ENCODE data around the gene EXOSC5.
"Not testable (repeated sequence)": the region's sequence is repeated elsewhere in the genome, so short reads cannot be mapped to it uniquely, and the experiment has no call there.

The EXOSC5 gene

GRCh38 chr19:41426116-41426841 is 29.1 kb upstream of the EXOSC5 start:
- no peak for DNase-seq

- no peak for DNase-seq
Measured at GRCh38 chr19:41425174-41426115, 28.3 kb upstream of the EXOSC5 start.

DNA sequence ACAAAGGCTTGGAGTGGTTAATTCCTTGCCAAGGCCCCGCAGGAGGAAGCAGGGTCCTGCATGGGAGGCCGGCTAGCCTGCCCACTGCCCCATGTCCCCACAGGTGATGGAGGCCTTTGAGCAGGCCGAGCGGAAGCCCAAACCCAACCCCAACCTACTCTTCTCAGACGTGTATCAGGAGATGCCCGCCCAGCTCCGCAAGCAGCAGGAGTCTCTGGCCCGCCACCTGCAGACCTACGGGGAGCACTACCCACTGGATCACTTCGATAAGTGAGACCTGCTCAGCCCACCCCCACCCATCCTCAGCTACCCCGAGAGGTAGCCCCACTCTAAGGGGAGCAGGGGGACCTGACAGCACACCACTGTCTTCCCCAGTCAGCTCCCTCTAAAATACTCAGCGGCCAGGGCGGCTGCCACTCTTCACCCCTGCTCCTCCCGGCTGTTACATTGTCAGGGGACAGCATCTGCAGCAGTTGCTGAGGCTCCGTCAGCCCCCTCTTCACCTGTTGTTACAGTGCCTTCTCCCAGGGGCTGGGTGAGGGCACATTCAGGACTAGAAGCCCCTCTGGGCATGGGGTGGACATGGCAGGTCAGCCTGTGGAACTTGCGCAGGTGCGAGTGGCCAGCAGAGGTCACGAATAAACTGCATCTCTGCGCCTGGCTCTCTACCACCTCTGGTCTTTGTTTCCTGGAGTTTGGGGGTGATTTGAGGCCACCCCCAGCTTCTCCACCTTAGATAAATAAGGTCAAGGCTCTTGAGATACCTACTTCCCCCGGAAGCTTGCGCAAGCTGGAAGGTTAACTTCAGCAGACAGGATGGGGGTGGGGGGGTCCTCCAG is 27.4 kb upstream of the EXOSC5 start:
- DNase-seq: no peak

- no peak for DNase-seq
Measured at GRCh38 chr19:41422955-41423354, 25.8 kb upstream of the EXOSC5 start.

DNA sequence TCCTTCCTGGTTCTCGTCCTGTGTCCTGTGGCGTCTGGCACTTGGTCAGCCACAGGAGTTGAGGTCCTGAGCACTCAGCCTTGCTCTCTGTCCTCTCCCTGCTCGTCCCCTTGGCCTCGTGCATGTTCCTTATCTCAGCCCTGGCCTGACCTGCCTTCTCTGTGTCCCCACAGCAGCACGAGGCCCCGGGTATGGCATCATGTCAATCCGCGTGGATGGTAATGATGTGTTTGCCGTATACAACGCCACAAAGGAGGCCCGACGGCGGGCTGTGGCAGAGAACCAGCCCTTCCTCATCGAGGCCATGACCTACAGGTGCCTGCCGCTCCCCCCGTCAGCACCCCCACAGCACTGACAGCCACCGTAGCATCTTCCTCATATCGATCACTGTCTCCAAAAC is 25.3 kb upstream of the EXOSC5 start:
- DNase-seq: no peak

GRCh38 chr19:41421973-41422372 is 24.8 kb upstream of the EXOSC5 start:
- DNase-seq: no peak

DNA sequence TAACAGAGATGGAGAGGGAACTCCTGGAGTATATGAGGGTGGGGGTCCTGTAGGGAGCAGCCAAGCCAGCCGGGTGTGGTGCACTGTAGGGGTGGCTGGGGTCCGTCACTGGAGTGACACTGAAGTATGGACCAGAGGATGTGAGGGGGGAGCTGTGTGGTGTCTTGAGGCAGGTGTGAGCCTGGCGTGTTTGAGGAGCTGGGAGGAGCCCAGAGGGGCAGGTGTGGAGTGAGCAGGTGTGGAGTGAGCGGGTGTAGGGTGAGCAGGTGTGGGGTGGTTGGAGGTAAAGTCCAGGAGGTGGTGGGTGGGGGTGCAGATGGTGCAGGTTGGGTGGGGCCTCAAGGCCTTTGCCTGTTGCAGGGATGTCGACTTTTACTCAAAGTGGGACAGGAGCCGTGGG is 24.2 kb upstream of the EXOSC5 start:
- DNase-seq: no peak

DNA sequence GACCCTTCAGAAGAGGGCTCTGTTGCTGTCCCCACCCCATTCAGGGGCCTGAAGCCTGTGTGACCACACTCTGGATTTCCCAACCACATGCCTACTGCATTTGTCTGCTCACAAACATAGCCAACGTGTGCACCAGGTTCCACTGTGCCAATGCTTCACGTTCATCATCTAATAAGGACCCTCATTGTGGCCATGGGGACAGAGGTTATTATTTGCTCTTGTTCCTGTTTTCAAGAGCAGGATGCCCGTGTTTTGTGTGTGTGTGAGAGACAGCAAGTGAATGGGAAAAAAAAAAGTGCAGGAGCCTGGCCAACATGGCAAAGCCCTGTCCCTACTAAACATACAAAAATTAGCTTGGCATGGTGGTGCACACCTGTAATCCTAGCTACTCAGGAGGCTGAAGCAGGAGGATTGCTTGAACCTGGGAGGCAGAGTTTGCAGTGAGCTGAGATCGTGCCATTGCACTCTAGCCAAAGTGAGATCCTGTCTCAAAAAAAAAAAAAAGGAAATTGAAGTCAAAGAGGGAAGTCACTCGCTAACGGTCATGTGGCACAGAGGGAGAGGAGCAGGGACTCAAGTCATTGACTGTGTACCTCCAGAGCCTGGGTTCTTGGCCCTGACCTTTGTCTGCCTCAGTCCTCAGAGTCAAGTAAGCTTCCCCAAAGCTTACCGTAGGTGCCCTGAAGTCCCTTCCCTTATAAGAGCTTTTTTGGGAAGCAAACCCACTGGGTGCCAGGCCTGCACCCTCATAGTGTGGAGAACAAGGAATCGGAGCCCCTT is 23.1 kb upstream of the EXOSC5 start:
- DNase-seq: no peak

DNA sequence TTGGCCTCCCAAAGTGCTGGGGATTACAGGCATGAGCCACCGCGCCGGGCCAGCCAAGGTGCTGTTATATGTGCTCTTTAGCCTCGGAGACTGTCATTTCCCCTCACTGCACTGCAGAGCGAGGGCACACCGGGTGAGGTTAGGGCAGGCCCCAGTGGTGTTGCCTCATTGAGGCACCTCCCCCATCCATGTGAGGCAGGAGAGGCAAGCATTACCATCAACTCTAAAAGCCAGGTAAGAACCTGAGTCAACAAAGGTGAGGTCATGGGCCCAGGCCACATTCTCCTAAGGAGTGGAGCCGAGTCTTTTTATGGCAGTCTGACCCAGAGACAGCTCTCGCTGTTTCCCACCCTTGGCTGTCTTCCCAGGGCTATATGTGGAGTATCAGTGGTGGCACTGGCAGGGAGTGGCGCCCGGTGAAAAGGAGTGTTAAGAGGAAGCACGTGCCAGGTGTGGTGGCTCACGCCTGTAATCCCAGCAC is 19.1 kb upstream of the EXOSC5 start:
- no peak for DNase-seq

DNA sequence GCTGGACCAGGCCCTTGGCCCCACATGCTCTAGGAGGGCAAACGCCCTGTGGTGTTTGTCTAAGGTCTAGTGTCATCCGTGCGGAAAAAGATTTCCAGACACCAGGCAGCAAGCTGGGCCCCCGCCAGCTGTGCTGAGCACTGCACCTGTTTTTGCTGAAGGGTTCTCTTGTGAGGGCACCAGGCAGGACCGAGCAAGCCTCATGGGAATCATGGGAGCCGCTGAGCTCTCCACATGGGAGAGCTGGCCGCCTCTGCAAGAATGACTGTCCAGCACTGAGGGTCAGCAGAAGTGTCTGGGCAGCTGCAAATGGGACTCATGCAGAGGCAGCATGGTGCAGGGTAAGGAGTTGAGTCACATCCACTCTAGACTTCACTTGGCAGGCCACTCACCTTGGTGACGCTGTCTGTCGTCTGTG is 18.0 kb upstream of the EXOSC5 start:
- no peak for DNase-seq

DNA sequence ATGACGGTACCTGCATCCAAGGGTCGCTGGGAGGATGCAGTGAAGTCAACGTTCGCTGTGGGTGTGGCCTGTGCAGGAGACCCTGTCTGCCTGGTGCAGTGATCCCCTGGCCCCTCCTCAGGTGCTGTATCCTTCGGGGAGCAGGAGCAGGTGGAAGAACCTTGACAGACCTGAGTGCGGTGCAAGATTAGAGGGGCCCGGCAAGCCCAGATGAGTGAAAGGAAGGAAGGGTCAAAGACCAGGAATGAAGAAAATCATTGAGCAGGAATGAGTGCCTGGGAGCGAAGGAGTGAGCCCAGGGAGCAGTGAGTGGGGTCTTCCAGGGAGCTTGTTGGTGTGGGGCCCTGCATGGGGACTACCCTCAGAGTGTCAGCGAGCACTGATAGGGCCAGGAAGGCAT is 17.3 kb upstream of the EXOSC5 start:
- no peak for DNase-seq

DNA sequence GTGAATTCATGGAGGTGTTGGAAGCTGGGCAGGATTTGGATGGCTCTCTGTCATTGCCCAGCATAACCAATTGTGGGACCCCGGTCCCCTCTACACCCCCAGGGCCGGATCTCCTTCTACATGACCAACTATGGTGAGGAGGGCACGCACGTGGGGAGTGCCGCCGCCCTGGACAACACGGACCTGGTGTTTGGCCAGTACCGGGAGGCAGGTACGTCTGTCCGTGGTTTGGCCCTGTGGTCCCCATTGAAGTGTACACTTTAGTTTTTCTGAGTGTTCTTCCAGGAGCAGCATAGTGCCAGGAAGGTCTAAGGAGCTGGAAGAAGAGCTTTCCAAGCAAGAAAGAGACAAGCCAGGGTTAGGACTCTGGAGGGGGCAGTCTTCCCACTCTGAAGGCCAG is 16.8 kb upstream of the EXOSC5 start:
- no peak for DNase-seq

- no peak for DNase-seq
Measured at GRCh38 chr19:41412953-41413352, 15.8 kb upstream of the EXOSC5 start.

- DNase-seq: no peak
Measured at GRCh38 chr19:41411968-41412265, 14.8 kb upstream of the EXOSC5 start.

GRCh38 chr19:41411100-41411967 is 14.2 kb upstream of the EXOSC5 start:
- no peak for DNase-seq

- DNase-seq: no peak
Measured at GRCh38 chr19:41410336-41411054, 13.3 kb upstream of the EXOSC5 start.

GRCh38 chr19:41409288-41409687 is 12.1 kb upstream of the EXOSC5 start:
- no peak for DNase-seq

GRCh38 chr19:41408846-41409245 is 11.7 kb upstream of the EXOSC5 start:
- DNase-seq: not testable (repeated sequence)

GRCh38 chr19:41408256-41408655 is 11.1 kb upstream of the EXOSC5 start:
- DNase-seq: no peak

GRCh38 chr19:41407271-41407670 is 10.1 kb upstream of the EXOSC5 start:
- no peak for DNase-seq

GRCh38 chr19:41405776-41406175 is 8.6 kb upstream of the EXOSC5 start:
- no peak for DNase-seq
